ENCODE results near the gene CAMK1D.

- TF ChIP-seq, protein P1, sequence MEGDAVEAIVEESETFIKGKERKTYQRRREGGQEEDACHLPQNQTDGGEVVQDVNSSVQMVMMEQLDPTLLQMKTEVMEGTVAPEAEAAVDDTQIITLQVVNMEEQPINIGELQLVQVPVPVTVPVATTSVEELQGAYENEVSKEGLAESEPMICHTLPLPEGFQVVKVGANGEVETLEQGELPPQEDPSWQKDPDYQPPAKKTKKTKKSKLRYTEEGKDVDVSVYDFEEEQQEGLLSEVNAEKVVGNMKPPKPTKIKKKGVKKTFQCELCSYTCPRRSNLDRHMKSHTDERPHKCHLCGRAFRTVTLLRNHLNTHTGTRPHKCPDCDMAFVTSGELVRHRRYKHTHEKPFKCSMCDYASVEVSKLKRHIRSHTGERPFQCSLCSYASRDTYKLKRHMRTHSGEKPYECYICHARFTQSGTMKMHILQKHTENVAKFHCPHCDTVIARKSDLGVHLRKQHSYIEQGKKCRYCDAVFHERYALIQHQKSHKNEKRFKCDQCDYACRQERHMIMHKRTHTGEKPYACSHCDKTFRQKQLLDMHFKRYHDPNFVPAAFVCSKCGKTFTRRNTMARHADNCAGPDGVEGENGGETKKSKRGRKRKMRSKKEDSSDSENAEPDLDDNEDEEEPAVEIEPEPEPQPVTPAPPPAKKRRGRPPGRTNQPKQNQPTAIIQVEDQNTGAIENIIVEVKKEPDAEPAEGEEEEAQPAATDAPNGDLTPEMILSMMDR (IDR thresholded peaks at IDR 0.05) = no peak
- TF ChIP-seq EP300 (IDR thresholded peaks at IDR 0.05) (no peak), POLR2A (IDR thresholded peaks at IDR 0.05) (no peak), POLR2AphosphoS5 (IDR thresholded peaks at IDR 0.05) (no peak)
Measured at GRCh38 chr10:12595936-12596576, 246.7 kb downstream of the CAMK1D start.

All from stomach (tissue), 4 donors.